Stimulated activated CD4-positive, alpha-beta T cell treated with anti-CD3 and anti-CD28 coated beads, Interleukin-1b, Interleukin-23, amount 100 ng/mL, for 4 hours (primary cell): Measurements from ENCODE around the gene DGKB.

ENCODE experiments used
- DNase-seq, 2 donors: peaks; one replicate each; pipeline ENCODE4 v3.0.0-alpha.2; 2020; ENCODE audit warnings: low read depth in 2 of 2

The DGKB gene

DNA sequence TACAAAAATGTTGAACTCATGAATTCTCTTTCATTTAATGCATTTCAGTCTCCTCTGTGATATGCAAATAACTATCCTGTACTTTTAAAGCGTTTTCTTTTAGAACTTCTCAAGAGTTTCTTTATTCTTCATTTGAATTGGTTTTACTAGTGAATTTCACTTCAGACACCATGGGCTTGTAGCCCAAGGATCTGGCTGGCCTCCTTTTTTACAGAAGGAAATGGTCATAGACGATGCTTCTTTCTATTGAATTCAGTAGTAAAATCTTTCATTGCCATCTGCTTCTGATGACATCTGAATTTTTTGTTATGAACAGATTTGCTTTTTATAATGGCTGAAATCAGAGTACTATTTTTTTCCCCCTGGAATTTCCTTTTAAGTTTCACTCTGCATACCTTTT, 777.8 kb downstream of the DGKB start:
- DNase-seq = no peak

DNA sequence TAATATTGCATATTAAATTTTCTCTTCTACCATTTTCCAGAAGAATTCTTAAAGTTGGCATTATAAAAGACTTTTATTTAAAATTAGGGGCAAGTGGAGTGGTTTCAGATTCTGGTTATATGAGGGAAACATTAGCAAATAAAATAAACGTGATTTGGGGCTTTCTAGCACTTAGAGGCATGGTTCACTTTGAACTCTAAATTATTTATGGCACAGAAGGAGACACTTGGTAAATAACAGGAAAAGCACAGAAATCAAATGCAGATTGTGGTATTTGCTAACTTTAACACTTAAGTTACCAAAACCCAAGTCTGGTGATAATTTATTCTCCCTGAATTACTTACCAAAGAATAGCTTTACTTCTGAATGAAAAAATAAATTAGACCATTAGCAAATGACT, 778.6 kb downstream of the DGKB start:
- DNase-seq = no peak

DNA sequence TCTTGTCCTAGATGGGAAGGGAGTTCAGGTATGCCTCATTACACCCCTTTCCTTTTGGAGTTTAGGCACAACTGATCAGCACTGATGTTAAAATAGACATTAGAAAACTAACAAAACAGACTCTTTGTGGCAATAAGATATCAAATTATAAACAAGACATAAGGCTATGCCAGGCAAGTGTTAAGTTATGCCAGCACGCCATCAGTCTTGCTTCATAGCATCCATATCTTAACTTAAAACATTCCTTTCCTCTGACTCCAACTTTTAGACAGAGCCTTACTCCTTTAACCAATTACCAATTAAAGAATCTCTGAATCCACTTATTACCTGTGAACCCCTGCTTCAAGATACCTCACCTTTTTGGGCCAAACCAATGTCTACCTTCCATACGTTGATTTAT, 786.9 kb downstream of the DGKB start:
- no peak for DNase-seq

DNA sequence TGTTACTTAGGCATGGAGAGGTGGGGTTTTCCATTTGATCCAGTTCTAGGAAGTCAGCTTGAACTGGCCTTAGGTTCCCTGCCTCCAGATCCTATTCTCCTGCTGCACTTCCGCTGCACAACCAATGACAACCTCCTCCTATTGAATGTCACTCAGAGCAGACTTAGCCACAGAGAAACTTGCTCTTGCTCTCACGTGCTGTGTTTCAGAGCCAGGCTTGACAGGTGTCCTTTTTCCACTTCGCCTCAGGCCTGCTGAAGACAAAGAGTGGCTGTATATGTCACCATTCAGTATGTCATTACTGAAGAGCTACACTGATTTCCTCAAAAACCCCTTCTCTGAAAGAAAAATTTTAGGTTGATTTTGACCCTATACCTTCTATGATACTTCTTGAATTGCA, 797.7 kb downstream of the DGKB start:
- DNase-seq = no peak

DNA sequence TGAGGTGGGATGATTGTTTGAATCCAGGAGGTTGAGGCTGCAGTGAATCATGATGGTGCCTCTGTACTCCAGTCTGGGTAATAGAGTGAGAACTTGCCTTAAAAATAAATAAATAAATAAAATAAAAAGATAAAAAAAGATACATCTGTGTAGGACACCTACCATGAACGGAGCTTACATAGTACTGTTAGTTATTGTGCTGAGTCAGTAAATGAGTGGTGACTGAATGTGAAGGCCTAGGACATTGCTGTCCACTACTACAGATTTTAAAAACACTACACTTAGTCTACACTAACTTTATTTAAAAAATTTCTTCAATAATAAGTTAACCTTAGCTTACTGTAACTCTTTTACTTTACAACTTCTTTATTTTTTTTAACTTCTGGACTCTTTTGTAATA, 806.4 kb downstream of the DGKB start:
- DNase-seq = no peak

DNA sequence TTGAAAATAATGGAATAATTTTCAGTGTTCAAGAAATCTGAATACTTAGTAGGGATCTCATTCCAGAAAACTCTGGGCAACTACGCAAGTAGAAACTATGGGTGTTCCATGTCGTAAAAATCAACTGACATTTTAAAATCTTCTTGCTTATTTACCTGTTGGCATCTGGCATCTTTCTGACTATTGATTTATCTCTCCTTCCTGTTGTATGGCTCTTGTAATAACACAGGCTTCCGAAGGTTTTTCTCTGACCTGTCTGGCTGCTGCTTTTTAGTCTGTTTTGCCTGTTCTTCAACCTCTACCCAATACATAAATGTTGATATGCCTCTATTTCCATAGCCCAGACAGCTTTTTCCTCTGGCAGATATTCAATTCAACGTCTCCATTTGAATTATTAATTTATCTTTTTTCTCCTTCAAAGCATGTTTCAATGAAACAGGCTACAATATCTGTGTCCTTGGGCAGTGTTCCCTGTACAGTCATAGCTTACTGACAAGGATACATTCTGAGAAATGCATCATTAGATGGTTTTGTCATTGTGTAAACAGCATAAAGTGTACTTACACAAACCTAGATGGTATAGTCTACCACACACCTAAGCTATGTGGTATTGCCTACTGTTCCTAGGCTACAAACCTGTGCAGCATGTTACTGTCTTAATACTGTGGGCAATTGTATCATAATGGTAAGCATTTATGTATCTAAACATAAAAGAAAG, 807.2 kb downstream of the DGKB start:
- DNase-seq = no peak
